ENCODE measurements around the gene ZNF423.

ZNF423 gene

DNA sequence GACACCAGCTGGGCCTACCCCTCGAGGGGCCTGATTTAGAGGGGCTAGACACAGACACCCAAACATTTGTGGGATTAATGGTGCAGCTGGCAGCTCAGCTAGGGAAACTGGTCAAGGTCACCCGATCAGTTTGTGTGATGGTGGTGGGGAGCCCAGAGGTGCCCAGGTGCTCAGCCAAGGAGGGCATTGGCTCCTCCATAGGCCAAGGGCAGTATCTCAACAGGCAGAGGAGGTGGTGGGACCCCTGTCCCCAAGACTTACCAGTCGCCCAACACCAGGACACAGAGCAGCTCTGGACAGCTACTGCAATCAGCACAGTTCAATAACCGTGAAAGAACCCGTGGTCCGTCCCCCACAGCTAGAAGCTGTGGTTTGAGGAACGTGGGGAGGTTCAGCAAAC lies 361.4 kb downstream of the ZNF423 start:
- DNase-seq (ENCODE audit: low read depth in 2 of 2) = no peak

DNA sequence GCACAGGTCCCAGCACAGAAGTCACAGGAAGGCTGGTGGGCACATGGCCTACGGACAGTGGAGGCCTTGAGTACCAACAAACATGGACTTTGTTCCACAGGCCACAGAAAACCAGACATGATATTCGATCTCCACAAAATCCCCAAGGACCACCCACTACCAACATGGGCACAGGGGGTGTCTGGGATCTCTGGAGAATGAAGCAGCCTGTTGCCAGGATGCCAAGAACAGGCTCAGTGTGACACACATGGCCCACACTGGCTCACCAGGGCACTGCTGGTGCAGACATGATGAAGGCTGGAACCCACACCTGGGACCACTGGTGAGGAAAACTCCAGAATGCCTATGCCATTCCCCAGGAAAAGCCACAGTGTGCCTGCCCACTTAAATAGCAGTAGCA lies 362.1 kb downstream of the ZNF423 start:
- no peak for DNase-seq (ENCODE audit: low read depth in 2 of 2)

DNA sequence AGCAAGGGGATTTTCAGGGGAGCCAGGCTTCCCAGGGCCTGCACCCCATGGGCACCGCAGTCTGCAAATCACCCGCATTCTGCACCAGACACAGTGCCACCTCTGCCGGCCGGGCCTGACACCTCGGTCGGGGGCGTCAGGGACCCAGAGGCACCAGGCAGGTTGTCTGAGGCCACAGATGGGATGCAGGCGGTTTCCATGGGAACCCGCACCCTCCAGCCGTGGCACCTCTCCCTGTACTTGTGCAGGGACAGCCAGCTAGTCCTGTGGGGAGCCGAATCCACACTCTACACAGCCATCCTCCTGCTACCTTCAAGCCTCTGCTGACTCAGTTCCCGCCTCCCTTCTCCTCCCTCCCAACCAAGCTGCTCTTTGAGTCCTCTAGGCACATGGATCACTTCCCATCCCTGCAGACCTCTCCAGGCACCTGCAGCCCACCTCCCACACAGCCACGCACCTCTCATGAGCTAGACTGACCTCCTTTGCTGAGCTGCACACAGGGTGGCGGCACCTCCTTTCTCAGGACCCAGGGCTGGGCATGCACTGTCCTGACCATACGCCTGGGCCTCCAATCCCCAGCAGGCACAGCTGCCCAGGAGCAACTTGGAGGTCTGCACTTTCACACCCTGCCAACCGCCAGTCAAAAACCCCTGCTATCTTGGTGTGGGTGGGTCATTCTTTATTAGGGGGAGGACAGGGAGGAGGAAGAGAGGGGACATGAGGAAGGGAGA lies 362.9 kb downstream of the ZNF423 start:
- no peak for DNase-seq (ENCODE audit: low read depth in 2 of 2)

DNA sequence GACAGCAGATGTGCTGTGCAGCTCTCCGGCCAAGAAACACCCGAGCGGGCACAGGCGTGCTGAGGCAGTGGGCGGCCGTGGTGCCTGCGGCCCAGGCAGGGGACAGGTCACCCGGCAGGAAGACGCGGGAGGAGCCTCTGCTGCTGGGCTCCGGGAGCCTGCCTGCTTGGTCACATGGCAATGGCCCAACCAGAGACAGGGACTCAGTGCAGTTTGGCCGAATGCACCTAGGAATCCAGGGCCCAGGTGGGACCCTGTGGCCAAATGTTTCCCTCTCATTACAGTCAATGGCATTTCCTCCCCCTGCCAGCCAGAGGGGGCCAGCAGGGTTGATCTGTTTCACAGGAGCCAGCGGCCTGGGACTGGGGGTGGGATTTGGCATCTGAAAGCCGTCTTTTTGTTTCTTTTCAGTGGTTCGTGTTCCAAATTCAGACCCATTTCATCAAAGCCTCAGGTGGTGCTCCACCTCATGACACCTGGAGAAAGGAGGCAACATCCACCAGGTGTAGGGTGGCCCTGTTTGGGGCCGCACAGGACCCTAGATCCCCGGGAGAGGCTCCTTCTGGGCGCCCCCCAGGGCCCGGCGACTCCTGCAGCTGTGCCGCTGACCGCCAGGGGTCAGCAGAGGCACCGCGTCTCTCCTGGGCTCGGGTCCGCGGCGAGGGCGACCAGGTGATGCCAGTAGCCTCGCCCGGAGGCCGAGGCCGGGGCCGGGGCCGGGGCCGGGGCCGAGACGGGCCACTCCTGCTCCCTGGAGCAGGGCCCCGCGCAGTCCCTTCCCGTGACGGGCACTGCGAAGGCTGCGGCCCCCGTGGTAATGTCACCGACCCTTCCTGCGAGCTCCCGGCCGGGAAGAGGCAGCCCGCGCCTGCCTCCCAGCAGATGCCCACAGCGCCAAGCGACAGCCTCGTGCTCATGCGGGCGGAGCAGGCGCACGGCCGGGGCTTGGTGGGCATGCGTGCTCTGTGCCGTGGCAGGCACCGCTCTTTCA lies 363.8 kb downstream of the ZNF423 start:
- no peak for DNase-seq (ENCODE audit: low read depth in 2 of 2)

DNA sequence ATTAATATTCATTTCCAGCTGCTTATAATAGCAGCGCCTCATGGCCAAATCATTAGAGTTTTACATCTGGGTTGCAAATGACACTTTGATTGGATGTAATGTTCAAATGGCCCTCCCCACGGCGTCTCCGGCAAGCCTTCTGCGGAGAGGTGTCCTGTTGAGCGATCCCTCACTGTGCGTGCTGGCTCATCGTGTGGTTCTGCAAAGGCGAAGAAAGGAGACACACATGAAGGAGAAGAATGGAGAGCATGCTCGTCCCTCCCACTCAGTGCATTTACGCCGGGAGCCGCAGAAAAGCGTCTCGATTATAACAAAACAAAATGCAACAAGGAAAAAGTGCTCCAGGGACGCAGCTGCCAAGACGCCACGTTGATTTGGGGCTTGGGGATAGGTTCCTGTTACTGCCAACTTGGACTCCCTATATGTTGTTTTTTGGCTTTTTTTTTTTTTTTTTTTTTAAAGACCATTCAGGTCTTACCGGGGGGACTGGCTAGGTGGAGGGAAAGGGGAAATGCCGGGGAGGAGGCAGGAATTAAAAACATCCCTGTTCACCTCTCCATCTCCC lies 364.7 kb downstream of the ZNF423 start:
- no peak for DNase-seq (ENCODE audit: low read depth in 2 of 2)

DNA sequence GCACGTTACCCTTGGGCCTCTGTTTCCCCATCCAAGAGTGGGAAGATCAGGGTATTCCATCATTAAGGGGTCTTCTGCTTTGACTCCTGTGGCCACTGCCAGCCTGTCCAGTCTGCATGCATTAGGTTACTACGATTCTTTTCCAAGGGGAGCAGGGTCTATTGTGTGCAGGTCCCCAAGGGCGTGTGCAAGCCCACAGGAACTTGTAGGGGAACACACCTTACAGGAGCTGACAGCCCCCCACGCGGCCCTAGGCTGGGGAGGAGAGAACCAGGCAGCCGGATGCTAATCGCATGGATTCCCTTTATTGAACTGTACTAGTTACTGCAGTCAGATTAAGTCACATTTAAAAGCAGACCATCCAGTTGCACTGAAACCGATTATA lies 365.6 kb downstream of the ZNF423 start:
- DNase-seq (ENCODE audit: low read depth in 2 of 2) = no peak

DNA sequence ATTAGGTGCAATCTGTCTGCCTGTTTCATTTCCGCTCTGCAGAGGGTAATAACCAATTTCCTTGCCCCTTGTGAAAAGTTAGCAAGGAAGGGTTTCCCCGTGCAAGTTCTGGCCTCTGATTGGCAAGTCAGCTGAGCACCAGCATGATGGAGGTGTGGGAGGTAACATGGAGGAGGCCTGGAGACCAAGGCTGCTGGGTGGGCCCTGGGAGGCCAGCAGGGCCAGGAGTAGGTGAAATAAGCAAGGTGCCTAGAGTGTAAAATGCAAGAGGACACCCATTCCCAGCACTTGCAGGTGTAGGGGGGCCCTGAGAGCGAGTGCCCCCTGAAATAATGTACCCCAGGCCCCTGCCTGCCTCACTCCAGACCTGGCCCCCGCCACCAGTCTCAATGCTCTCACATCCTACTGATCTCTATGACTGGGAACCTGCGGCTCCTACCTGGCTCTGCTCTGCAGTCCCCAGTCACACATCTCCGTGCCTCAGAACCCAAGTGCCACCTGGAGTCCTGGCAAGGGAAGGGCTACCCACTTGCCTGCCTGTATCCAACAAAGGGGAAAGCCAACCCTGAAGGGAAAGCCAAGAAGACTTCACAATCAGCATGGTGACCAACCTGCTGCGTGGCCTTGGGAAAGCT lies 366.1 kb downstream of the ZNF423 start:
- DNase-seq (ENCODE audit: low read depth in 2 of 2) = no peak

DNA sequence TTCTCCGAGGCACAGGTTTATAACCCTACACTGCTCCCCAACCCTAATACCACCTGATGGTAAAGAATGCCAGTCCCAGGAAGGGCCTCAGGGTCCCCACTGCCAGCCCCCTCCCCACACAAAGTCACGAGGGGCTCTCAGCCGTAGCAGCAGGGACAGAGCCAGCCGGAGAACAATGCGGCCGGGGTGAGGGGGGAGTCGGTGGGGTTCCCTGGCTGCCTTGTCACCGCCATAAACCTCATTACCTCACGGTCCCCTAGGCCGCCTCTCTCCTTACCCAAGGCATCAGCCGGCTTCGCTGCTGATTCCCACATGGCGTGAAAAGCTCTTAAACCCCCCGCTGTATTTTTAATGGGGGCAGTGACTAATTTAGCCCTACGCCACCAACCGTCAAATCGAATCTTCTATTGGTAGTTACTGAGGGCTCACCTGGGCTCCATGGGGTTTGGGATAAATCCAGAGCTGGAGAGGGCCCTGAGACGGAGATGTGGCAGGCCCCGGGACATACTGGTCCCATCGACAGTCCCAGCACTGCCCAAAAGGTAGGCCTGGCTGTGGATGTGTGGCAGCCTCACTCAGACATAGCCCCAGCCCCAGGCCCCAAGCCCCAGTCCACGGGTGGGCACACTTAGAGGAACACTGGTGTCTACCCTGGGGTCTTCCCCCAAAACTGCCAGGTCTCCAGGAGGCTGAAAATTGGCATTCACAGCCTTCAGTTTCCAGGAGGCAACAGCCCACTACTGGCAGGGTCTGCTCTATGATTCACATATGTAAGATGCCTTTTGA lies 367.0 kb downstream of the ZNF423 start:
- DNase-seq (ENCODE audit: low read depth in 2 of 2) = no peak

DNA sequence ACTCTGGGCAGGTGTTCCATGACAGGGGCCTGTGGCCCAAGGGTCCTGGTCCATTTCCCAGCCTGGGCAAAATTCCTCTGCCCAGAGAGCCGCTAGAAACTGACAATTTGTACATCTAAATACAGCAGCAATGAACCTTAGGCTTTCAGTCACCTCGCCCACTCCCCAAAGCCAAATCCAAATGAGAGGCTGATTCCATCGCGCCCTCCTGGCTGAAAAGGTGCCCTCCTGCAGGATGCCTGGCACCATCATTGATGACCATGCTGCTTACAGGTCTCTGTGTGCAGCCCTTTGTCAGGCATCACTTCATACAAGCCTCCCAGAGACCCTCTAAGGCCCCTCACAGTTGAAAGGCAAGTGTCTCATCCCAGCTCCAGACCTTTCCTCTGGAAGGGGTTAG lies 367.6 kb downstream of the ZNF423 start:
- no peak for DNase-seq (ENCODE audit: low read depth in 2 of 2)

DNA sequence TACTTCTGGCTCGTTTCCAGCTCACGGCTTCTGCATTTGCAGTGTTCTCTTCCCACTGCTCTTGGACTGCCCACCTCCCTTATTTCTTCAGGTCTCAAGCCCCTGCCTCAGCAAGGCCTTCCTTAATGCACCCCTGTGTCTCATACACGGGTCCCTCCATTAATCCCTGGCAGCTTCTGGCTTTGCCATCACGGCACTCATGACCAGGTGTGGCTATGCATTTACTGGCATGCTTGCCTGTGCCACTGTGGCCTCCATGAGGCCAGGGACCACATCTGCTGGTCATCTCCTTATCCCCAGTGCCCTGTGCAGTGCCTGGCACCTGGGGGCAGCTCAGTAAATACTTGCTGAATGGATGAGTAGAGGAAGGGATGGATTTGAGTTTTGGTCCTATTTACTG lies 368.2 kb downstream of the ZNF423 start:
- no peak for DNase-seq (ENCODE audit: low read depth in 2 of 2)

DNA sequence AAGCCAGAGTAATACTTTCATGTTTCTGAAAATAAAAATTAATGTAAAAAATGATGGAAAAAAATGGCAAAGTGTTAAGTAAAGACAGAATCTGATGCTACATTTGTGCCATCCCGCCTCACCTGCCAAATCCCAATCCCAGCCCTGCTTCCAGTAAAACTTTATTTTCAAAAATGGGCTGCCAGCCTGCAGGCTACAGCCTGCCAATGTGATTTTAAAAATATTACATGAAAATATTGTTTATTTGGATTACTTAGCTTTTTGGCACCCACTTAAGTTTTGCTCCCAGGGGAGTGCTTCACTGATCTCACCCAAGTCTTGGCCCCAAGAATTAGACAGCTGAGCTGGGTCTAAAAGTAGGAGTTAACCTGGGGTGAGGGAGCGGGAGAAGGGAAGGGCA lies 369.5 kb downstream of the ZNF423 start:
- DNase-seq (ENCODE audit: low read depth in 2 of 2) = no peak

DNA sequence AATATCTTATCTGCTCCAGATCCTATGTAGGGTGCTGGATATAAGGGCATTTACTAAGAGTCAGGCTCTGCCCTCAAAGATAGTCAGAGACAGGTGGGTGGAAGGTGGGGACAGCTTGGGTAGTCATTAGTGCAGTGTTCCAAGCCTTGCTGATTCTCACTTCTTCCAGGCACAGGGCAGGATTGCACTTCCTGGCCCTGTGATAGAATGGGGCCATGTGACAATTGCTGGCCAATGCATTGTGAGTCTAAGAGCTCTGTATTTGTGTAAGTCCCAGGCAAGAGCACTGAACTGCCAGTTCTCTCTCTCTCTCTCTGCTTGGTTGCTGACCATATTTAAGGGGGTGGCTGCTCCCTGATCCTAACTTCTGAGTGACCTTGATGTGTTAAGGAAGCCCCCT lies 370.2 kb downstream of the ZNF423 start:
- no peak for DNase-seq (ENCODE audit: low read depth in 2 of 2)

DNA sequence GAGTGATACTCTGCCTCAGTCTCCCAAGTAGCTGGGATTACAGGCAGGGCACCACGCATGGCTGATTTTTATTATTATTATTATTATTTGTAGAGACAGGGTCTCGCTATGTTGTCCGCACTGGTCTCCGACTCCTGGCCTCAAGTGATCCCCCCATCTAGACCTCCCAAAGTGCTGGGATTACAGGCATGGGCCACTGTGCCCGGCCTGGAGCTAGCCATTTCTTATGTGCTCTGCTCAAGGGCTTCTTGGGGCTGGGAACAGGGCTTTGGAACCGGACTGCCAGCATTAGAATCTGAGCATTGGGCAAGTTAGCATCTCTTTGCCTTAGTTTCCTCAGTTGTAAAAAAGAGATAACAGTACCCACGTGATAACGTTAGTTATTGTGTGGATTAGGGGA lies 371.0 kb downstream of the ZNF423 start:
- no peak for DNase-seq (ENCODE audit: low read depth in 2 of 2)

DNA sequence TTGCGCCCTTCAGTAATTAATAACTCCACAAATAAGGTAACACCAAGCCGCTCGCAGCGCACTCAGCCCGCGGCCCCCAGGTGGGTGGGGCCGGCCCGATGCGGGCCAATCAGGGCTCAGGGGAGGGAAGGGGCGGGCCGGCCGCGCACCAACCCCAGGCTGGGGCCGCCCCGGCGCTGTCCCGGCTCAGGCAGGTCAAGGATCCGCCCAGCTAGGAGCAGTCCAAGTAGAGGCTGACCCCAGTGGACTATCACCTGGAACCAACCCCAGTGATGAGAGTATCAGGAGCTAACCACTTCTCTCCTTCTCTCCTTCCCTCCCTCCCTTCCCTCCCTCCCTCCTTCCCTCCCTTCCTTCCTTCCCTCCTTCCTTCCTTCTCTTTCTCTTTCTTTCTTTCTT lies 371.5 kb downstream of the ZNF423 start:
- DNase-seq (ENCODE audit: low read depth in 2 of 2) = no peak

DNA sequence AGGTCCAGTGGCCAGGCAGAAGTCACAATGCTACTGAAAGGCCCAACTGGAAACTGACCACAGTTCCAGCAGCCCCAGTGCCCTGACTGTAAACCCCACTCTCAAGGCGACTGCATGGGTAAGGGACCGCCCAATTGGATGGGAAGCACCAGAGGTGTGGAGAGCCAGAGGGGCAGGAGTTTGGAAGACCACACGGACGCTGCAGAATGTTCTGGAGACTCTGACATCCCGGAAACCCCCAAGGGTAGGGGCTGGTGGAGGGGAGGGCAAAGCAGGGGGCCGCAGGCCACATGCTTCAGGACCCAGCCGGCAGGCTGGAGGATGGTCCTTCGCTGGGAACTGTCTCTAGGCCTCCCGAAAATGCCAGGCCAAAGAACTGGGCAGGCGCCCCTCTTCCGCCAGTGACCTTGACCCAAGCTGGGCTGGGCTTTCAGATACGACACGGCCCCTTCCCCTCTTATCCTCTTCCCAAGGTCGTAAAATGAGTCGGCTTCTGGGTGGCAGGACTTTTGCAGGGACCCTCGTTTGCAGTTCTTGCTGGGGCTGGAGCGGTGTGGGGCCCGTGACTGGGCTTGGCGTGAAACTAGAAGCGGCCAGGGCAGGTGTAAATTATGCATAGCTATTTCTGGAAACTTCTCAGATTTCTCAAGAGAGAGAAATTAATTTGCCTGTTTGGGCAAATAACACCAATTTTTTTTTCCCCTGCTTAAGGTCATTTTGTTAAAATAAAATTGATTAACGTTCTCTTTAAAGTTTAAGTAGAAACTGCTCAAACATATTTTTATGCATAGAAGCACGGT lies 372.1 kb downstream of the ZNF423 start:
- no peak for DNase-seq (ENCODE audit: low read depth in 2 of 2)

DNA sequence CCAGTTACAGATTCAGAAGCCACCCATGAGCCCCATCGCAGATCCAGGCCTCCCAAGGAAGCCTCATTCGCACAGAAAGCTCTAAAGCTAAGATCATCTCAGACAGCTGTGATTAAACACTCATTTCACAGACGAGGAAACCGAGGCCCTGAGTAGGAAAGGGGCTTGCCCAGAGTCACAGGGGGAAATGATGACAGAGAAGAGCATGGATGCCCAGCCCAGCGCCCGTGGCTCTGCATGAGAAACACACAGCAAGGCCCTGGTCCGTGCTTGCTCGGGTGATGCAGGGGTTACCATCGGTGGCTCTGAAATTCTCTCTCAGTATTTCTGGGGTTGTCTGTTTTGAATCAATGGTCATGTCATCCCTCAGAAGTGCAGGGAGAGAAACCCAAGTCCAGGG lies 372.7 kb downstream of the ZNF423 start:
- DNase-seq (ENCODE audit: low read depth in 2 of 2) = no peak

DNA sequence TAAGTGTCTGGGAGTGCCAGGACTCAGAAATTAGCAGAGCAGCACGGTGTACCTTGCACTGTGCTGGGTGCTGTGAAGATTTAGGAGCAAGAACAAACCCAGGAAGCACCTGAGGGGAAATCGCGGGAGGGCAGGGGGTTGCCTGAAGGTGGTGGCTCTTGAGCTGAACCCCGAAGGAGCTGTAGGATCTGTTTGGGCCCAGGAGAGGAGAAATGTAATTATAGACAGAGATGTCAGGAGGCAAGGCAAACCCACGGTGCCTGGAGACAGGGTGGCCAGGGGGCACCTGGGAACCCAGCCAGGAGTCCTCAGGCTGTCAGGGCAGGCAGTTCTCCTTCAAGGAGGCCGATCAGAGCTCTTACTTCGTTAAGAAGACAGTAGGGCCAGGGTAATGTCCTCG lies 373.2 kb downstream of the ZNF423 start:
- no peak for DNase-seq (ENCODE audit: low read depth in 2 of 2)

DNA sequence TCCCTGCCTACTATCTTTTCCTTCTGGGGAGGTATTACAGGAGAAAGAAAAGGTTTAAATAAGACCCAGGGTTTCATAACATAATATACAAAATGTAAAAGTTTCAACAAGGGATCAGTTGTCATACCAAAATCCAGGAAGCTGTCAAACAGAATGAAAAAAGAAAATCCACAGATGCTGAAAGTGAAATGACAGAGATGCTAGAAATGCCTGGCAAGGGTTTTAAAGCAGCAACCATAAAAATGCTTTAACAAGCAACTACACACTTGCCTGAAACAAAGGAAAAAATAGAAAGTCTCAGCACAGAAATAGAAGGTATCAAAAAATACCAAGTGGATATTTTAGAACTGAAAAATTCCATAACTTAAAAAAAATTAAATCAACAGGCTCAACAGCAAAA lies 377.3 kb downstream of the ZNF423 start:
- no peak for DNase-seq (ENCODE audit: low read depth in 2 of 2)

DNA sequence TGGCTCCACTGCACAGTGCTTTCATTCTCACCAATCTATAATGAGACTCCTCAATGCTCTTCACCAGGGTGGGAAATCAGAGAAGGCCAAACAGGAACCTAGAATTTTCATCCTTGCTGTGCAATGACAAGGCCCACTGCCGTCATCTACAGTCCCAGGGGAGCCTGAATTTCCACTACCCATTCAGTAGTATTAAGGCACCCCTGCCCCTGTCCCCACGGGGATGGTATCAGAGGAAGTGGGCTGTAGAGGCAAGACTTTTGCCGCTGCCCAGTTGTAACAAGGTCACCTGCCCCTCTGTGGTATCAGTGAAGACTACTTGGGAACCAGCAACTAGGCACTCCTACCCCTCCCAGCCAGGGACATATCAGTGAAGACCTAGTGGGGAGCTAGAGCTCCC lies 377.8 kb downstream of the ZNF423 start:
- no peak for DNase-seq (ENCODE audit: low read depth in 2 of 2)

DNA sequence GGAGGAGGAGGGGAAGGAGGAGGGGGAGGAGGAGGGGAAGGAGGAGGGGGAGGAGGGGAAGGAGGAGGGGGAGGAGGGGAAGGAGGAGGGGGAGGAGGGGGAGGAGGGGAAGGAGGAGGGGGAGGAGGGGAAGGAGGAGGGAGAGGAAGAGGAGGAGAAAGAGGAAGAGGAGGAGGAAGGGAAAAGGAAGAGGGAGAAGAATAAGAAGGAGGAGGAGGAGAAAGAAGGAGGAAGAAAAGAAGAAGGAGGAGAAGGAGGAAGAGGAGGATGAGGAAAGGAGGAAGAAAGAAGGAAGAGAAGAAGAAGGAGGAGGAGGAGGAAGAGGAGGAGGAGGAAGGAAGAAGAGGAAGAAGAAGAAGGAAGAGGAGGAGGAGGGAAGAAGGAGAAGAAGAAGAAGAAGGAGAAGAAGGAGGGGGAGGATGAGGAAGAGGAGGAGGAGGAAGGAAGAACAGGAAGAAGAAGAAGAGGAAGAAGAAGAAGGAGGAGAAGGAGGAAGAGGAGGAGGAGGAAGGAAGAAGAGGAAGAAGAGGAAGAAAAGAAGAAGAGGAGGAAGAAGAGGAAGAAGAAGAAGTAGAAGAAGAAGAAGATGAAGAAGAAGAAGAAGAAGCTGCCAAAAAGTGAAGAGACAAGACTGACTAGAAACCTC lies 378.5 kb downstream of the ZNF423 start:
- no peak for DNase-seq (ENCODE audit: low read depth in 2 of 2)
